Measurements from ENCODE around the gene TM7SF2. TPM values are rescaled to one million over a fixed set of nuclear protein-coding genes. Genes with fewer than 3 reads are reported as not detected.

Gene TM7SF2
- total RNA-seq, 4 donors from 2014 or later: 29.4 to 59.5 (median 42.3) TPM

- DNase-seq: peak; percentile 95
- Histone ChIP-seq H3K9me3 (no peaks in the 10 kb centered on the region), H3K27me3 (no peaks in the 10 kb centered on the region), H3K36me3 (peaks cover 0 to 28% (median 15%) of the 10 kb centered on the region in 4 donors), H3K4me1 (peaks cover 17 to 39% (median 31%) of the 10 kb centered on the region in 4 donors), H3K27ac (peak within 1 kb of the TSS; percentile 94 to 97 (median 95)), H3K4me3 (peak within 1 kb of the TSS; percentile 73 to 82 (median 78))
- TF ChIP-seq POLR2A (IDR thresholded peaks at IDR 0.05) (peak; percentile 99), POLR2AphosphoS5 (IDR thresholded peaks at IDR 0.05) (peak; percentile 99 to 100 (median 99)), EP300 (IDR thresholded peaks at IDR 0.05; ENCODE audit: low read depth) (no peak)
- TF ChIP-seq, protein P1, sequence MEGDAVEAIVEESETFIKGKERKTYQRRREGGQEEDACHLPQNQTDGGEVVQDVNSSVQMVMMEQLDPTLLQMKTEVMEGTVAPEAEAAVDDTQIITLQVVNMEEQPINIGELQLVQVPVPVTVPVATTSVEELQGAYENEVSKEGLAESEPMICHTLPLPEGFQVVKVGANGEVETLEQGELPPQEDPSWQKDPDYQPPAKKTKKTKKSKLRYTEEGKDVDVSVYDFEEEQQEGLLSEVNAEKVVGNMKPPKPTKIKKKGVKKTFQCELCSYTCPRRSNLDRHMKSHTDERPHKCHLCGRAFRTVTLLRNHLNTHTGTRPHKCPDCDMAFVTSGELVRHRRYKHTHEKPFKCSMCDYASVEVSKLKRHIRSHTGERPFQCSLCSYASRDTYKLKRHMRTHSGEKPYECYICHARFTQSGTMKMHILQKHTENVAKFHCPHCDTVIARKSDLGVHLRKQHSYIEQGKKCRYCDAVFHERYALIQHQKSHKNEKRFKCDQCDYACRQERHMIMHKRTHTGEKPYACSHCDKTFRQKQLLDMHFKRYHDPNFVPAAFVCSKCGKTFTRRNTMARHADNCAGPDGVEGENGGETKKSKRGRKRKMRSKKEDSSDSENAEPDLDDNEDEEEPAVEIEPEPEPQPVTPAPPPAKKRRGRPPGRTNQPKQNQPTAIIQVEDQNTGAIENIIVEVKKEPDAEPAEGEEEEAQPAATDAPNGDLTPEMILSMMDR (IDR thresholded peaks at IDR 0.05): peak in 1 of 5 experiments; percentile 9
- intact Hi-C loops (cut with DNase I; ENCODE audit: low total_unique reads): no loop called here
- WGBS, 2 donors (ENCODE audit: low coverage in 1 of 2): 0% methylated on average over 49 of the region's 60 CpGs; no CpG with 5 or more reads in 1 of the 2 donors
- in situ Hi-C loops (cut with MboI; ENCODE audit: low pct_ligation_motif_present in 1 of 4, low pct_unique_long_range_greater_than_20kb in 1 of 4, low sequenced_read_pairs in 3 of 4): loop anchor here in 1 of 4 donors (10.0 kb wide), 1 partner anchor 50 kb away; the partner anchor contains the start of gene CAPN1
These were observed 22.7 kb downstream of the TM7SF2 start, which contains the start of gene SYVN1 for GRCh38 chr11:65134240-65134951. TSS of gene SYVN1 (minus strand) at chr11:65134519. CDS start at chr11:65133601, 918 bp downstream.

- intact Hi-C loops (cut with DNase I; ENCODE audit: low total_unique reads) (no loop called here), in situ Hi-C loops (cut with MboI; ENCODE audit: low pct_ligation_motif_present in 1 of 4, low pct_unique_long_range_greater_than_20kb in 1 of 4, low sequenced_read_pairs in 3 of 4) (loop anchor here in 1 of 4 donors (10.0 kb wide), 1 partner anchor 50 kb away; the partner anchor contains the start of gene CAPN1)
- H3K27me3 ChIP-seq: no peaks in the 10 kb centered on the region
- 0 to 2% methylated on average over 1 to 24 of the region's 24 CpGs for WGBS, 2 donors (ENCODE audit: low coverage in 1 of 2)
- H3K4me1 ChIP-seq: peaks cover 17 to 39% (median 31%) of the 10 kb centered on the region in 4 donors
- peak; percentile 95 for DNase-seq
- TF ChIP-seq POLR2AphosphoS5 (IDR thresholded peaks at IDR 0.05): peak; percentile 83 to 92 (median 91)
- TF ChIP-seq POLR2A (IDR thresholded peaks at IDR 0.05): peak; percentile 6
- TF ChIP-seq EP300 (IDR thresholded peaks at IDR 0.05; ENCODE audit: low read depth): no peak
- TF ChIP-seq, protein P1 (IDR thresholded peaks at IDR 0.05): no peak
- H3K27ac ChIP-seq: peak overlapping the region; percentile 94 to 97 (median 95)
- peaks cover 0 to 21% (median 10%) of the 10 kb centered on the region in 4 donors for H3K36me3 ChIP-seq
- H3K9me3 ChIP-seq: no peaks in the 10 kb centered on the region
- H3K4me3 ChIP-seq: peak overlapping the region; percentile 73 to 82 (median 78)
These were observed 23.4 kb downstream of the TM7SF2 start for GRCh38 chr11:65134952-65135632.

DNA sequence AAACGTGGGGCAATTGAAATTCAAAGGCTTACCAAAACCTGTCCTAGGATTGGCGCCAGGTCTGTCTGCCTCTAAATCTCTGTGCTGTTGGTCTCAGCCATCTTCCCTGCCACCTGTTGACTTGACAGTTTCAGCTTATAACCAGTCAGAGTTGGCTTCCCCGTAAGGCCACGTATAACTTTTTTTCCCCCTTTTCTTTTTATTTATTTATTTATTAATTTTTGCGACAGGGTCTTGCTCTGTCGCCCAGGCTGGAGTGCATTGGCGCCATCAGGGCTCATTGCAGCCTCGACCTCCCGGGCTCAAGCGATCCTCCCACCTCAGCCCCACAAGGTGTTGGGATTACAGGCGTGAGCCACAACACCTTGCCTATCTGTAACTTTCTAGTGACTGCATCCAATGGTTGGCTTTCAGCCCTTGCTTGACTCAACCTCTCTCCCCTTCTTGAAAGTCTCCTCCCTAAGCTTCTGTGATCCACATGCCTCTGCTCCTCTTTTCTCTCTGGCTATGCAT lies 24.0 kb downstream of the TM7SF2 start:
- intact Hi-C loops (cut with DNase I; ENCODE audit: low total_unique reads): no loop called here
- WGBS, 2 donors (ENCODE audit: low coverage in 1 of 2): 16 to 52% methylated on average over 4 to 11 of the region's 11 CpGs
- DNase-seq: no peak
- Histone ChIP-seq H3K4me1 (peaks cover 17 to 39% (median 31%) of the 10 kb centered on the region in 4 donors), H3K4me3 (peak overlapping the region in 3 of 4 donors; percentile 73 to 82 (median 78)), H3K27ac (peak overlapping the region; percentile 94 to 97 (median 95)), H3K27me3 (no peaks in the 10 kb centered on the region), H3K9me3 (no peaks in the 10 kb centered on the region), H3K36me3 (peaks cover 0 to 15% (median 7%) of the 10 kb centered on the region in 4 donors)
- TF ChIP-seq, protein P1 (IDR thresholded peaks at IDR 0.05): no peak
- no peak for TF ChIP-seq POLR2AphosphoS5 (IDR thresholded peaks at IDR 0.05)
- no peak for TF ChIP-seq EP300 (IDR thresholded peaks at IDR 0.05; ENCODE audit: low read depth)
- TF ChIP-seq POLR2A (IDR thresholded peaks at IDR 0.05): no peak
- in situ Hi-C loops (cut with MboI; ENCODE audit: low pct_ligation_motif_present in 1 of 4, low pct_unique_long_range_greater_than_20kb in 1 of 4, low sequenced_read_pairs in 3 of 4): loop anchor here in 1 of 4 donors (10.0 kb wide), 1 partner anchor 49 kb away; the partner anchor contains the start of gene CAPN1
